ENCODE results near the gene KAT7. TPM values are rescaled to one million over a fixed set of nuclear protein-coding genes. Genes with fewer than 3 reads are reported as not detected.

KAT7 gene
- total RNA-seq, 1 donor from 2014 or later, result 30.5 TPM

GRCh38 chr17:49777563-49777962 is 10.9 kb upstream of the KAT7 start:
- H3K36me3 ChIP-seq (ENCODE audit: control insufficient read depth, insufficient read depth, low read length), result no peaks in the 10 kb centered on the region
- no peak for TF ChIP-seq CTCF (IDR thresholded peaks at IDR 0.05; ENCODE audit: insufficient read depth, low read length, poor library complexity, severe bottlenecking)
- H3K27me3 ChIP-seq (ENCODE audit: control insufficient read depth, insufficient read depth, low read length), result no peaks in the 10 kb centered on the region
- no peak for DNase-seq (ENCODE audit: low read depth)
- H3K4me3 ChIP-seq (ENCODE audit: low read depth, low read length), result no peak overlapping the region

- no peak overlapping the region for H3K4me3 ChIP-seq (ENCODE audit: low read depth, low read length)
- no peaks in the 10 kb centered on the region for H3K36me3 ChIP-seq (ENCODE audit: control insufficient read depth, insufficient read depth, low read length)
- DNase-seq (ENCODE audit: low read depth), result no peak
- no peak for TF ChIP-seq CTCF (IDR thresholded peaks at IDR 0.05; ENCODE audit: insufficient read depth, low read length, poor library complexity, severe bottlenecking)
- H3K27me3 ChIP-seq (ENCODE audit: control insufficient read depth, insufficient read depth, low read length), result no peaks in the 10 kb centered on the region
Observed at GRCh38 chr17:49779156-49779738, 9.2 kb upstream of the KAT7 start.

GRCh38 chr17:49779739-49780231 is 8.7 kb upstream of the KAT7 start:
- peak; percentile 18 for DNase-seq (ENCODE audit: low read depth)
- Histone ChIP-seq H3K36me3 (ENCODE audit: control insufficient read depth, insufficient read depth, low read length) (no peaks in the 10 kb centered on the region), H3K27me3 (ENCODE audit: control insufficient read depth, insufficient read depth, low read length) (no peaks in the 10 kb centered on the region), H3K4me3 (ENCODE audit: low read depth, low read length) (no peak overlapping the region)
- TF ChIP-seq CTCF (IDR thresholded peaks at IDR 0.05; ENCODE audit: insufficient read depth, low read length, poor library complexity, severe bottlenecking), result peak; percentile 68

GRCh38 chr17:49783071-49783715 is 5.3 kb upstream of the KAT7 start:
- no peak overlapping the region for H3K4me3 ChIP-seq (ENCODE audit: low read depth, low read length)
- H3K36me3 ChIP-seq (ENCODE audit: control insufficient read depth, insufficient read depth, low read length), result no peaks in the 10 kb centered on the region
- no peak for TF ChIP-seq CTCF (IDR thresholded peaks at IDR 0.05; ENCODE audit: insufficient read depth, low read length, poor library complexity, severe bottlenecking)
- DNase-seq (ENCODE audit: low read depth), result no peak
- no peaks in the 10 kb centered on the region for H3K27me3 ChIP-seq (ENCODE audit: control insufficient read depth, insufficient read depth, low read length)

- Histone ChIP-seq H3K27me3 (ENCODE audit: control insufficient read depth, insufficient read depth, low read length) (no peaks in the 10 kb centered on the region), H3K4me3 (ENCODE audit: low read depth, low read length) (no peak overlapping the region), H3K36me3 (ENCODE audit: control insufficient read depth, insufficient read depth, low read length) (no peaks in the 10 kb centered on the region)
- DNase-seq (ENCODE audit: low read depth), result no peak
- TF ChIP-seq CTCF (IDR thresholded peaks at IDR 0.05; ENCODE audit: insufficient read depth, low read length, poor library complexity, severe bottlenecking), result no peak
Observed at GRCh38 chr17:49783791-49784190, 4.7 kb upstream of the KAT7 start.

Data from kidney epithelial cell (primary cell).